ENCODE results near the gene KLHL25.

The KLHL25 gene

DNA sequence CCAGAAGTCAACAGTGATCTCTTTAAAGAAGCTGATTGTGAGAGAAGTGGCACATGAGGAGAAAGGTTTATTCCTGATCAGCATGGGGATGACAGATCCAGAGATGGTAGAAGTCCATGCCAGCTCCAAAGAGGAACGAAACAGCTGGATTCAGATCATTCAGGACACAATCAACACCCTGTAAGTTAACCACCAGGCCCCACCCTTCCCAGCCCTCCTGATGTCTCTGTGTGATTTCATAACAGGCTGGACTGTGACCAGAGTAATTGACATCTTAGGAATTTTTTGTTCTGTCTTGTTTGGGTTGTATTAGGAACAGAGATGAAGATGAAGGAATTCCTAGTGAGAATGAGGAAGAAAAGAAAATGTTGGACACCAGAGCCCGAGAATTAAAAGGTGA lies 67.7 kb downstream of the KLHL25 start:
- TF ChIP-seq, protein P1, sequence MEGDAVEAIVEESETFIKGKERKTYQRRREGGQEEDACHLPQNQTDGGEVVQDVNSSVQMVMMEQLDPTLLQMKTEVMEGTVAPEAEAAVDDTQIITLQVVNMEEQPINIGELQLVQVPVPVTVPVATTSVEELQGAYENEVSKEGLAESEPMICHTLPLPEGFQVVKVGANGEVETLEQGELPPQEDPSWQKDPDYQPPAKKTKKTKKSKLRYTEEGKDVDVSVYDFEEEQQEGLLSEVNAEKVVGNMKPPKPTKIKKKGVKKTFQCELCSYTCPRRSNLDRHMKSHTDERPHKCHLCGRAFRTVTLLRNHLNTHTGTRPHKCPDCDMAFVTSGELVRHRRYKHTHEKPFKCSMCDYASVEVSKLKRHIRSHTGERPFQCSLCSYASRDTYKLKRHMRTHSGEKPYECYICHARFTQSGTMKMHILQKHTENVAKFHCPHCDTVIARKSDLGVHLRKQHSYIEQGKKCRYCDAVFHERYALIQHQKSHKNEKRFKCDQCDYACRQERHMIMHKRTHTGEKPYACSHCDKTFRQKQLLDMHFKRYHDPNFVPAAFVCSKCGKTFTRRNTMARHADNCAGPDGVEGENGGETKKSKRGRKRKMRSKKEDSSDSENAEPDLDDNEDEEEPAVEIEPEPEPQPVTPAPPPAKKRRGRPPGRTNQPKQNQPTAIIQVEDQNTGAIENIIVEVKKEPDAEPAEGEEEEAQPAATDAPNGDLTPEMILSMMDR (IDR thresholded peaks at IDR 0.05; ENCODE audit: control insufficient read depth, extremely low read depth, insufficient read depth): no peak
- DNase-seq (ENCODE audit: low read depth): no peak
- H3K4me3 ChIP-seq (ENCODE audit: low read depth, low read length): no peak overlapping the region

DNA sequence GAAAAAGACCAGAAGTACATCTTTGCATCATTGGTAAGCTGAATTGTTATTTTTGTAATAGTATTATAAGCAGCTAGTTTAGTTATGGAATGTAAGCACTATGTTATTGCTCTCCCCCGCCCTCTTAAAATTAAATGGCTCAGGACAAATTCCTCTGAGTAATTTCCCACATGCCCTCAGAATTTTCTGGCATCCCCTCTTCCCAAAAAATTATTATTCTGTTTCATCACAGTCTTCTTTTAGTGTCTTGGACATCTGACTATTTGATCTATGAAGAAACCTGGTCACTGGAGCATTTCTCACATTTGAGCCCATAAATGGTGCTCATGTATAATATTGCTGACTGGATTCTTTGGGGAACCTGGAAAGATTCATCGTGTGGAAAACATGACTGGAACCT lies 68.3 kb downstream of the KLHL25 start:
- no peak for DNase-seq (ENCODE audit: low read depth)
- TF ChIP-seq, protein P1 (IDR thresholded peaks at IDR 0.05; ENCODE audit: control insufficient read depth, extremely low read depth, insufficient read depth): no peak

DNA sequence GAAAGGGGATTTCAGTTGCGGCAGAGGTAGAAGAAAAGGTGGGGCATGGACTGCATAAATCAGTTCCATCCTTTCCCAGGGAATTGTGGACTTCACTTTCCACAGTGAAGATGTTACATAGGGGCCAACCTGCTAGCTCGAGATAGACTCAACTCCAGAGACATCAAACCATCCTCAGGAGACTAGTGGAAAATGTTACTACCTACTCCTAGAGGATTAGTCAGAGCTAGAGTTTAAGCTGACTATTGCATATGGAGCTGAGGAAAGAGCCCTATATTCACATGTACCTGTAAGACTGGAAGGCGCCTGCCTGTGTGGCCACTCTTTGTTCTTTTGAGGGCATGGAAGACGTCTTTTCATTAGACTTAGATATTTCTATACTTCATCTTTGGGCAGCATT lies 69.2 kb downstream of the KLHL25 start:
- TF ChIP-seq, protein P1 (IDR thresholded peaks at IDR 0.05; ENCODE audit: control insufficient read depth, extremely low read depth, insufficient read depth): no peak
- no peak overlapping the region for H3K4me3 ChIP-seq (ENCODE audit: low read depth, low read length)
- DNase-seq (ENCODE audit: low read depth): no peak

More for the DNA sequence above, 68.3 kb downstream of the KLHL25 start:
- H3K4me3 ChIP-seq (ENCODE audit: low read depth, low read length): no peak overlapping the region

DNA sequence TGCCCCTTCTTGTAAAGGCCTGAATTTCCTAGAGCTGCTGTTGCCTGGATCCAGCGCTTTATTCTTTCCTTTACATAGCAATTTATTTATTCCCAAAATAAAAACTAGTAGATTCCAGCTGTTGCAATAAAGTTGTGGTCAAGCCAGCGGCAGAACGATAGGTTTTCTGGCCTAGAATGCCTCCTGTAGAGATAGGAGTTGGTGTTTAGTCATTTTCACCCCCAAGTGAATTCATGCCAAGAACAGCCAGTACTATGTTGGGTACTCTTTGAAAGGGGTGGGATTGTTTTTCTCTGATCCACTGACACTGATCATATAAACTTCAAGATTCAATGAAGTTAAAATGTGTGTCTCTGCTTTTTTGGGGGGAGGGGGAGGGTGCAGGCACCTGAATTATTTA lies 69.7 kb downstream of the KLHL25 start:
- TF ChIP-seq, protein P1 (IDR thresholded peaks at IDR 0.05; ENCODE audit: control insufficient read depth, extremely low read depth, insufficient read depth): no peak
- DNase-seq (ENCODE audit: low read depth): no peak
- no peak overlapping the region for H3K4me3 ChIP-seq (ENCODE audit: low read depth, low read length)

DNA sequence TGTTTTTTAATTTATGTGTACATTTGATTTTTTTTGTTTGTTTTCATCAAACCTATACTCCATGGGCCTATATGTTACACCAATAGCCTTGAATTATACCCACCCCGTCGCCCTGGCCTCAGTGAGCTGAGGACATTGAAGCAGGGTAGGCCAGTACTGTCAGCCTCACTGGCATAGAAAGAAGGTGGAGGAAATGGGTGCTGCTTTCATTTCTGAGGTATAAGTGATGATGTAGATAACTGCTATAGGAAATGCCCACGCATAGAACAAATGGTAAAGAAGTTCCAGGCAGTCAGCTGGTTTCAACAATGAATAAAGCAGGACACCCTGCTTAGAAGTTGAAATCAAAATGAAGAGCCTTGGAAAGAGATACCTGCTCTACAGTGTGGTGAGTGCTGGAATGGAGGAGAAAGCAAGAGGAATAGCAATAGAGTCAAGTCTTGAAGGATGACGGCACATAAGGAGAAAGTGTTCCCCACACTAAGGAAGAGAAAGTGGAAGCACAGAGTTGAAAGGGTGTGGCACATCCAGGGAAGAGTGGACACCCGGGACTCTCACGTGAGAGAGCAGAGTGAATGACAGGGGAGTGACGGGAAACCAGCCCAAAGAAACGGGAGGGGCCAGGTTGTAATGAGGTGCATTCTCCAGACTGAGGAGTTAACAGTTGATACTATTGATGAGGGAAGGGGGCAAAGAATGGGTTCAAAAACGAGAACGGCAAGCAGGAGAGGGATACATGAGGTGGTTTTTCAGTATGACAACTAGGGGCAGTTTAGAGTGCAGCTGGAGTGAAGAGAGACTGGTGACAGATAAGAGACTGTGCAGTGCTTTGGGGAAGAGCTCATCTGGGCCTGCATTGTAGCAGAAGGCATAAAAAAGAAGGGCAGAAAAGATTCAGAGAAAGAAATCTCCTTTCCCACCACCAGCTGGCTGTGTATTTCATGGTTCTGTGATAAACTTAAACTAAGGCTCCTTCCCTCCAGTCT lies 70.5 kb downstream of the KLHL25 start:
- no peak for DNase-seq (ENCODE audit: low read depth)
- TF ChIP-seq, protein P1 (IDR thresholded peaks at IDR 0.05; ENCODE audit: control insufficient read depth, extremely low read depth, insufficient read depth): no peak
- H3K4me3 ChIP-seq (ENCODE audit: low read depth, low read length): no peak overlapping the region

DNA sequence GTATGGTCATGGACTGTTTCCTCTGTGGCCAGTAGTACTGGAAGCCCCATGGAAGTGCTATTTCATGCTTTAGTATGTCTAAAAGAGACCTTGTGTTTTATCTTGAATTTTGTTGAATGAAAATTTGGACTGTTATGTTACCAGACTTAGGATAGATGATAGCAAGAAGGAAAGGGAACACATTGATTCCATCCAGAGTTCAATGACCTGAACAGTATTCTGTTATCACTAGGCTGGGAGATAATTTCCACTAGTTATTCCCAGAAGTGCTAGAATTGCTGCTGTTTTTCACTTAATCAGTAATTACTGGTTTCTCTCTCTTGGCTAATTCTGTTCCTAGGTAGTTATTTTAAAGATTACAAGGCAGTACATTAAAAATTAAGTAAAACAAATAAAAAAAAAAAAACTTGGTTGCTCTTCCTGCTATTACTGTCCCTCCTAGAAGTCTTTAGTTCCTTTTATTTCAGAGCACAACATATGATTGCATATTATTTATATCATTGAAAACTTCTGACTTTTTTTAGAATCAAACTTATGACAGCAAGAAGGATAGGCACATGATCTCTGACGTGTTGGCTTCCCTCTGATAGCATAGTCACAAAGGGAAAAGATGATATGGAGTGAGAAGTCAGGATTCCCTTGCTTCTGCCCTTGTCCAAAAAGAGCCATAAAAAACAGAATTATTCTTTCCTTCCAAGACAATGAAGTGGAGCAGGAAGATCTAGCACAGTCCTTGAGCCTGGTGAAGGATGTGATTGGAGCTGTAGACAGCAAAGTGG lies 72.2 kb downstream of the KLHL25 start:
- TF ChIP-seq, protein P1 (IDR thresholded peaks at IDR 0.05; ENCODE audit: control insufficient read depth, extremely low read depth, insufficient read depth): no peak
- no peak overlapping the region for H3K4me3 ChIP-seq (ENCODE audit: low read depth, low read length)
- no peak for DNase-seq (ENCODE audit: low read depth)
